Measurements from ENCODE around the gene USP35. TPM values are rescaled to one million over a fixed set of nuclear protein-coding genes. Genes with fewer than 3 reads are reported as not detected.

USP35 gene
- total RNA-seq, 1 experiment from 2014 or later: 11.8 TPM

DNA sequence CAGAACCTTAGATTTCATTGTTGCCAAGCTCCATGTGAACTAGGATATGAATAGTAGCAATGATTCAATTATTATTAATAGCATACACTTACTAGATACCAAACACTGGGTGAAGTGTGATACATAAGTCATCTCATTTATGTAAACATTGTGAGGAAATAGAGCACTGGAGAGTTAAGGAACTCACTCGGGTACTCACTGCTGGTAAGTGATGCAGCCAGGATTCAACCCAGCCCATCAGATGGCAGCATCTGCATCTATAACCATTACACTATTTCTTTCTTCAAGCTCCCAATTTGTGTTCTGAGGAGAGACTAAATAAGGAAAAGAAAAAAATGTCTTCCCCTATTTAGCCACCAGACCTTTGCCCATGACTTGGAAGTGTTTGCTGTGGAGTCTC lies 39.1 kb upstream of the USP35 start:
- H3K4me1 ChIP-seq (ENCODE audit: control insufficient read depth, insufficient read depth, low read length): peaks cover 5% of the 10 kb centered on the region; the same call in 1 of the 2 replicates
- H3K36me3 ChIP-seq (ENCODE audit: control insufficient read depth, insufficient read depth, low read length): no peaks in the 10 kb centered on the region
- no peaks in the 10 kb centered on the region for H3K9me3 ChIP-seq (ENCODE audit: control insufficient read depth, insufficient read depth, low read depth, low read length)
- peak; percentile 67 for DNase-seq (ENCODE audit: low read depth, low spot score)
- H3K27ac ChIP-seq (ENCODE audit: low read length): no peak overlapping the region
- POLR2A ChIA-PET: interaction anchor here (0.7 kb wide), 1 partner anchor 415 kb away, joined by 9 read pairs; no protein-coding TSS in a partner anchor
- ATAC-seq: peak; percentile 61; the same call in 1 of the 2 replicates
- in situ Hi-C loops (cut with HindIII; ENCODE audit: low pct_unique_long_range_greater_than_20kb, low sequenced_read_pairs) (no loop called here), intact Hi-C loops (cut with micrococcal nuclease; ENCODE audit: unreplicated experiment) (no loop called here)
- H3K4me3 ChIP-seq (ENCODE audit: low read depth in 2 of 2, low read length in 2 of 2): no peak overlapping the region
- no peaks in the 10 kb centered on the region for H3K27me3 ChIP-seq (ENCODE audit: control insufficient read depth, insufficient read depth, low read length)
- BruUV-seq (replicated peaks): no TSS peak
- CTCF ChIA-PET: interaction anchor here (0.7 kb wide), 1 partner anchor 265 kb away, joined by 5 read pairs; no protein-coding TSS in a partner anchor
- TF ChIP-seq POLR2AphosphoS5 (IDR thresholded peaks at IDR 0.05; ENCODE audit: low read depth, low read length) (no peak), TCF7L2 (IDR thresholded peaks at IDR 0.05; ENCODE audit: low read depth, low read length) (no peak), SIN3A (IDR thresholded peaks at IDR 0.05; ENCODE audit: borderline replicate concordance, insufficient read depth, low read depth, low read length) (no peak)
- TF ChIP-seq, protein P1, sequence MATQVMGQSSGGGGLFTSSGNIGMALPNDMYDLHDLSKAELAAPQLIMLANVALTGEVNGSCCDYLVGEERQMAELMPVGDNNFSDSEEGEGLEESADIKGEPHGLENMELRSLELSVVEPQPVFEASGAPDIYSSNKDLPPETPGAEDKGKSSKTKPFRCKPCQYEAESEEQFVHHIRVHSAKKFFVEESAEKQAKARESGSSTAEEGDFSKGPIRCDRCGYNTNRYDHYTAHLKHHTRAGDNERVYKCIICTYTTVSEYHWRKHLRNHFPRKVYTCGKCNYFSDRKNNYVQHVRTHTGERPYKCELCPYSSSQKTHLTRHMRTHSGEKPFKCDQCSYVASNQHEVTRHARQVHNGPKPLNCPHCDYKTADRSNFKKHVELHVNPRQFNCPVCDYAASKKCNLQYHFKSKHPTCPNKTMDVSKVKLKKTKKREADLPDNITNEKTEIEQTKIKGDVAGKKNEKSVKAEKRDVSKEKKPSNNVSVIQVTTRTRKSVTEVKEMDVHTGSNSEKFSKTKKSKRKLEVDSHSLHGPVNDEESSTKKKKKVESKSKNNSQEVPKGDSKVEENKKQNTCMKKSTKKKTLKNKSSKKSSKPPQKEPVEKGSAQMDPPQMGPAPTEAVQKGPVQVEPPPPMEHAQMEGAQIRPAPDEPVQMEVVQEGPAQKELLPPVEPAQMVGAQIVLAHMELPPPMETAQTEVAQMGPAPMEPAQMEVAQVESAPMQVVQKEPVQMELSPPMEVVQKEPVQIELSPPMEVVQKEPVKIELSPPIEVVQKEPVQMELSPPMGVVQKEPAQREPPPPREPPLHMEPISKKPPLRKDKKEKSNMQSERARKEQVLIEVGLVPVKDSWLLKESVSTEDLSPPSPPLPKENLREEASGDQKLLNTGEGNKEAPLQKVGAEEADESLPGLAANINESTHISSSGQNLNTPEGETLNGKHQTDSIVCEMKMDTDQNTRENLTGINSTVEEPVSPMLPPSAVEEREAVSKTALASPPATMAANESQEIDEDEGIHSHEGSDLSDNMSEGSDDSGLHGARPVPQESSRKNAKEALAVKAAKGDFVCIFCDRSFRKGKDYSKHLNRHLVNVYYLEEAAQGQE (IDR thresholded peaks at IDR 0.05; ENCODE audit: insufficient read depth in 1 of 2, low read depth in 2 of 2, low read length in 1 of 2): no peak
- TF ChIP-seq, protein P2, sequence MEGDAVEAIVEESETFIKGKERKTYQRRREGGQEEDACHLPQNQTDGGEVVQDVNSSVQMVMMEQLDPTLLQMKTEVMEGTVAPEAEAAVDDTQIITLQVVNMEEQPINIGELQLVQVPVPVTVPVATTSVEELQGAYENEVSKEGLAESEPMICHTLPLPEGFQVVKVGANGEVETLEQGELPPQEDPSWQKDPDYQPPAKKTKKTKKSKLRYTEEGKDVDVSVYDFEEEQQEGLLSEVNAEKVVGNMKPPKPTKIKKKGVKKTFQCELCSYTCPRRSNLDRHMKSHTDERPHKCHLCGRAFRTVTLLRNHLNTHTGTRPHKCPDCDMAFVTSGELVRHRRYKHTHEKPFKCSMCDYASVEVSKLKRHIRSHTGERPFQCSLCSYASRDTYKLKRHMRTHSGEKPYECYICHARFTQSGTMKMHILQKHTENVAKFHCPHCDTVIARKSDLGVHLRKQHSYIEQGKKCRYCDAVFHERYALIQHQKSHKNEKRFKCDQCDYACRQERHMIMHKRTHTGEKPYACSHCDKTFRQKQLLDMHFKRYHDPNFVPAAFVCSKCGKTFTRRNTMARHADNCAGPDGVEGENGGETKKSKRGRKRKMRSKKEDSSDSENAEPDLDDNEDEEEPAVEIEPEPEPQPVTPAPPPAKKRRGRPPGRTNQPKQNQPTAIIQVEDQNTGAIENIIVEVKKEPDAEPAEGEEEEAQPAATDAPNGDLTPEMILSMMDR (IDR thresholded peaks at IDR 0.05): no peak; the same call in 1 of the 2 replicates

DNA sequence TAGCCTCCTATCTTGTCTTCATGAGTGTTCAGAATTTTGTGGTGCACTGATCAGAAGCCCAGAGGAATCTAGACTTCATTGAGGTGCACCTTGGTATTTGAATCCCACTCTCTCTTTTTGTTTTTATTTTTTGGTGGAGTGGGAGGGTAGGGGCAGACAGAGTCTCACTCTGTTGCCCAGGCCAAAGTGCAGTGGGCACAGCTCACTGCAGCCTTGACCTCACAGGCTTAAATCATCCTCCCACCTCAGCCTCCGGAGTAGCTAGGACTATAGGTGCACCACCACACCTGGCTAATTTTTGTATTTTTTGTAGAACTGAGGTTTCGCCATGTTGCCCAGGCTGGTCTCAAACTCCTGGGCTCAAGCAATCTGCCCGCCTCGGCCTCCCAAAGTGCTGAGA lies 38.4 kb upstream of the USP35 start:
- no TSS peak for BruUV-seq (replicated peaks)
- Histone ChIP-seq H3K4me1 (ENCODE audit: control insufficient read depth, insufficient read depth, low read length) (peaks cover 5% of the 10 kb centered on the region; the same call in 1 of the 2 replicates), H3K27me3 (ENCODE audit: control insufficient read depth, insufficient read depth, low read length) (no peaks in the 10 kb centered on the region), H3K9me3 (ENCODE audit: control insufficient read depth, insufficient read depth, low read depth, low read length) (no peaks in the 10 kb centered on the region), H3K36me3 (ENCODE audit: control insufficient read depth, insufficient read depth, low read length) (no peaks in the 10 kb centered on the region), H3K27ac (ENCODE audit: low read length) (no peak overlapping the region), H3K4me3 (ENCODE audit: low read depth in 2 of 2, low read length in 2 of 2) (no peak overlapping the region)
- in situ Hi-C loops (cut with HindIII; ENCODE audit: low pct_unique_long_range_greater_than_20kb, low sequenced_read_pairs): no loop called here
- CTCF ChIA-PET: no interaction called here
- intact Hi-C loops (cut with micrococcal nuclease; ENCODE audit: unreplicated experiment): no loop called here
- POLR2A ChIA-PET: no interaction called here
- DNase-seq (ENCODE audit: low read depth, low spot score) (no peak), ATAC-seq (no peak)
- TF ChIP-seq SIN3A (IDR thresholded peaks at IDR 0.05; ENCODE audit: borderline replicate concordance, insufficient read depth, low read depth, low read length) (no peak), TCF7L2 (IDR thresholded peaks at IDR 0.05; ENCODE audit: low read depth, low read length) (no peak), POLR2AphosphoS5 (IDR thresholded peaks at IDR 0.05; ENCODE audit: low read depth, low read length) (no peak)
- TF ChIP-seq, protein P1 (IDR thresholded peaks at IDR 0.05; ENCODE audit: insufficient read depth in 1 of 2, low read depth in 2 of 2, low read length in 1 of 2): no peak
- TF ChIP-seq, protein P2 (IDR thresholded peaks at IDR 0.05): no peak

Measured in Panc1 (cell line).